CD4-positive, alpha-beta T cell (primary cell): ENCODE measurements around the gene DPPA4. TPM values are rescaled to one million over a fixed set of nuclear protein-coding genes. Genes with fewer than 3 reads are reported as not detected.
A peak's percentile ranks its signal among the peaks of the same experiment; 100 is the strongest.

Experiments used
- ATAC-seq: fragments of 200-7000 bp; cut with Tn5 transposase; one replicate; pipeline ENCODE4 v1.10.0; 2022; ENCODE audit warnings: mild to moderate bottlenecking; ENCODE audit not compliant: poor library complexity
- CTCF ChIA-PET: fragments of 350-600 bp; sonication (Branson Sonifier 250); formaldehyde crosslinking; loops from one replicate; lab custom pipeline; 2021; ENCODE audit warnings: antibody characterized with exemption, inconsistent platforms; lab: Charles Lee
- POLR2A ChIA-PET: fragments of 350-600 bp; sonication (Branson Sonifier 250); formaldehyde crosslinking; loops from one replicate; lab custom pipeline; 2021; ENCODE audit warnings: antibody characterized with exemption, inconsistent platforms; lab: Charles Lee
- DNase-seq, 14 experiments: peaks; one replicate each; pipeline ENCODE4 v3.0.0-alpha.2; 2013 to 2020; ENCODE audit warnings: mixed read lengths in 2 of 14
- H3K27ac ChIP-seq, 2 donors: one replicate each; pipeline versions ENCODE4 v1.5.1 to v1.7.0; 2013; ENCODE audit warnings: low read length in 2 of 2, low read depth in 1 of 2, mild to moderate bottlenecking in 1 of 2
- H3K27me3 ChIP-seq, 2 experiments: 1 replicate in 1 of 2; 2 replicates in 1 of 2; pipeline versions ENCODE4 v1.6.1 to v1.7.0; 2013; ENCODE audit warnings: low read length in 2 of 2, control low read depth in 1 of 2, mild to moderate bottlenecking in 1 of 2, moderate library complexity in 1 of 2; ENCODE audit not compliant: insufficient read depth in 2 of 2, control insufficient read depth in 1 of 2
- H3K36me3 ChIP-seq: one replicate; pipeline ENCODE4 v1.6.1; 2013; ENCODE audit warnings: low read length, control low read depth; ENCODE audit not compliant: insufficient read depth
- H3K4me1 ChIP-seq: one replicate; pipeline ENCODE4 v1.6.1; 2013; ENCODE audit warnings: low read length, control low read depth; ENCODE audit not compliant: insufficient read depth
- H3K4me3 ChIP-seq: one replicate; pipeline ENCODE4 v1.5.1; 2013; ENCODE audit warnings: mild to moderate bottlenecking, low read length, moderate library complexity
- H3K9me3 ChIP-seq, 2 experiments: 1 replicate in 1 of 2; 2 replicates in 1 of 2; pipeline versions ENCODE4 v1.6.1 to v1.7.0; 2013; ENCODE audit warnings: low read length in 2 of 2, mild to moderate bottlenecking in 2 of 2, control low read depth in 1 of 2, moderate library complexity in 1 of 2; ENCODE audit not compliant: control insufficient read depth in 1 of 2, insufficient read depth in 1 of 2
- H3K27ac Mint-ChIP-seq: one replicate; pipeline ENCODE4 v1.8.0; 2020; ENCODE audit warnings: mixed read lengths
- H3K27me3 Mint-ChIP-seq: one replicate; pipeline ENCODE4 v1.8.0; 2021; ENCODE audit warnings: mixed read lengths
- H3K36me3 Mint-ChIP-seq: one replicate; pipeline ENCODE4 v1.8.0; 2021; ENCODE audit warnings: low read depth, mixed read lengths
- H3K4me1 Mint-ChIP-seq: one replicate; pipeline ENCODE4 v1.8.0; 2021; ENCODE audit warnings: low read depth, mixed read lengths
- H3K4me3 Mint-ChIP-seq: one replicate; pipeline ENCODE4 v1.8.0; 2020; ENCODE audit warnings: mild to moderate bottlenecking, mixed read lengths
- H3K9me3 Mint-ChIP-seq: one replicate; pipeline ENCODE4 v1.8.0; 2020; ENCODE audit warnings: mixed read lengths
- CTCF ChIP-seq: fragments of 200-600 bp; IDR thresholded peaks from one replicate; pipeline ENCODE4 v1.8.0; 2022; ENCODE audit warnings: antibody characterized with exemption, mild to moderate bottlenecking
- intact Hi-C, 2 experiments: fragments of 100-400 bp; cut with DNase I in 1 of 2; cut with micrococcal nuclease in 1 of 2; formaldehyde crosslinking; loops; one replicate each; pipeline versions ENCODE4 v1.15.1 to v1.9.0; 2023 to 2025; cut with DNase I, micrococcal nuclease
- total RNA-seq, 174 experiments: library from RNA in 2 of 174; stranded (reverse) in 2 of 174; gene quantifications; one replicate each; pipeline ENCODE4 v1.2.3 and lab custom pipeline; 2021 to 2026

Gene DPPA4
- total RNA-seq, 2 experiments from 2014 or later, result 2.5 to 3.6 TPM

GRCh38 chr3:109339197-109339596 is 1.9 kb upstream of the DPPA4 start:
- ChIA-PET POLR2A (no interaction called here), CTCF (no interaction called here)

GRCh38 chr3:109338322-109338721 is 976 bp upstream of the DPPA4 start:
- Mint-ChIP-seq H3K27me3 (peaks cover 28% of the 10 kb centered on the region), H3K4me3 (no peak overlapping the region), H3K27ac (no peak overlapping the region), H3K9me3 (no peaks in the 10 kb centered on the region), H3K36me3 (no peaks in the 10 kb centered on the region), H3K4me1 (peaks cover 13% of the 10 kb centered on the region)
- TF ChIP-seq CTCF, result no peak
- Histone ChIP-seq H3K27me3 (peaks cover 12 to 16% of the 10 kb centered on the region in 2 experiments), H3K27ac (no peak overlapping the region), H3K36me3 (no peaks in the 10 kb centered on the region), H3K4me1 (no peaks in the 10 kb centered on the region), H3K4me3 (no peak overlapping the region), H3K9me3 (peaks cover 0 to 21% of the 10 kb centered on the region in 2 experiments)
- intact Hi-C loops, result no loop called here
- DNase-seq (no peak), ATAC-seq (no peak)
- ChIA-PET POLR2A (no interaction called here), CTCF (no interaction called here)

More at GRCh38 chr3:109339197-109339596, 1.9 kb upstream of the DPPA4 start:
- DNase-seq (no peak), ATAC-seq (no peak)
- intact Hi-C loops, result no loop called here
- Mint-ChIP-seq H3K27me3 (peaks cover 21% of the 10 kb centered on the region), H3K36me3 (no peaks in the 10 kb centered on the region), H3K4me1 (peaks cover 13% of the 10 kb centered on the region), H3K4me3 (no peak overlapping the region), H3K9me3 (no peaks in the 10 kb centered on the region), H3K27ac (no peak overlapping the region)
- TF ChIP-seq CTCF, result no peak
- Histone ChIP-seq H3K9me3 (peaks cover 0 to 21% of the 10 kb centered on the region in 2 experiments), H3K27ac (no peak overlapping the region), H3K4me1 (no peaks in the 10 kb centered on the region), H3K27me3 (peaks cover 12 to 16% of the 10 kb centered on the region in 2 experiments), H3K36me3 (no peaks in the 10 kb centered on the region), H3K4me3 (no peak overlapping the region)

- POLR2A ChIA-PET, result no interaction called here
- H3K27ac Mint-ChIP-seq, result no peak overlapping the region
- H3K4me1 Mint-ChIP-seq, result peaks cover 13% of the 10 kb centered on the region
- no peak for TF ChIP-seq CTCF
- Histone ChIP-seq H3K36me3 (no peaks in the 10 kb centered on the region), H3K27me3 (peaks cover 12 to 16% of the 10 kb centered on the region in 2 experiments), H3K4me3 (peak overlapping the region; percentile 24), H3K9me3 (peaks cover 0 to 18% of the 10 kb centered on the region in 2 experiments), H3K27ac (no peak overlapping the region), H3K4me1 (no peaks in the 10 kb centered on the region)
- ATAC-seq (peak; percentile 52), DNase-seq (peak in 4 of 14 experiments; percentile 2 to 7 (median 6))
- H3K27me3 Mint-ChIP-seq, result peaks cover 29% of the 10 kb centered on the region
- CTCF ChIA-PET, result no interaction called here
- no peaks in the 10 kb centered on the region for H3K36me3 Mint-ChIP-seq
- no peaks in the 10 kb centered on the region for H3K9me3 Mint-ChIP-seq
- peak overlapping the region; percentile 75 for H3K4me3 Mint-ChIP-seq
- intact Hi-C loops, result no loop called here
These were observed 970 bp downstream of the DPPA4 start for GRCh38 chr3:109336291-109336861.
